GM20000 (cell line): ENCODE data around the gene SLC38A2.

Source experiments
- DNase-seq: peaks from one replicate; pipeline ENCODE4 v3.0.0; 2012; ENCODE audit warnings: low spot score
- CTCF ChIP-seq: IDR thresholded peaks from 2 replicates; pipeline ENCODE4 v1.5.1; 2012; ENCODE audit warnings: mild to moderate bottlenecking, control low read depth; ENCODE audit errors: extremely low read depth, missing control alignments

SLC38A2 gene

GRCh38 chr12:46369095-46369473 is 3.5 kb downstream of the SLC38A2 start:
- no peak for DNase-seq

GRCh38 chr12:46368684-46369083 is 3.9 kb downstream of the SLC38A2 start:
- TF ChIP-seq CTCF: no peak
- DNase-seq: no peak

More at GRCh38 chr12:46369095-46369473, 3.5 kb downstream of the SLC38A2 start:
- no peak for TF ChIP-seq CTCF

GRCh38 chr12:46368138-46368537 is 4.4 kb downstream of the SLC38A2 start:
- no peak for DNase-seq
- no peak for TF ChIP-seq CTCF

GRCh38 chr12:46367351-46368029 is 5.1 kb downstream of the SLC38A2 start:
- TF ChIP-seq CTCF: no peak
- no peak for DNase-seq

- no peak for TF ChIP-seq CTCF
- no peak for DNase-seq
These were observed 5.8 kb downstream of the SLC38A2 start for GRCh38 chr12:46366771-46367170.

- no peak for DNase-seq
- TF ChIP-seq CTCF: no peak
These were observed 6.6 kb downstream of the SLC38A2 start for GRCh38 chr12:46365951-46366379.

GRCh38 chr12:46364777-46365580 is 7.6 kb downstream of the SLC38A2 start:
- DNase-seq: no peak

More at GRCh38 chr12:46364777-46365580, 7.6 kb downstream of the SLC38A2 start:
- TF ChIP-seq CTCF: no peak
